HG03159 (cell line): ENCODE data around the gene OSMR.

Experiments
- ATAC-seq: cut with Tn5 transposase; IDR thresholded peaks from one replicate; pipeline ENCODE4 v1.9.1; 2021; ENCODE audit warnings: mild to moderate bottlenecking, moderate library complexity; ENCODE audit not compliant: unreplicated experiment

Gene OSMR

DNA sequence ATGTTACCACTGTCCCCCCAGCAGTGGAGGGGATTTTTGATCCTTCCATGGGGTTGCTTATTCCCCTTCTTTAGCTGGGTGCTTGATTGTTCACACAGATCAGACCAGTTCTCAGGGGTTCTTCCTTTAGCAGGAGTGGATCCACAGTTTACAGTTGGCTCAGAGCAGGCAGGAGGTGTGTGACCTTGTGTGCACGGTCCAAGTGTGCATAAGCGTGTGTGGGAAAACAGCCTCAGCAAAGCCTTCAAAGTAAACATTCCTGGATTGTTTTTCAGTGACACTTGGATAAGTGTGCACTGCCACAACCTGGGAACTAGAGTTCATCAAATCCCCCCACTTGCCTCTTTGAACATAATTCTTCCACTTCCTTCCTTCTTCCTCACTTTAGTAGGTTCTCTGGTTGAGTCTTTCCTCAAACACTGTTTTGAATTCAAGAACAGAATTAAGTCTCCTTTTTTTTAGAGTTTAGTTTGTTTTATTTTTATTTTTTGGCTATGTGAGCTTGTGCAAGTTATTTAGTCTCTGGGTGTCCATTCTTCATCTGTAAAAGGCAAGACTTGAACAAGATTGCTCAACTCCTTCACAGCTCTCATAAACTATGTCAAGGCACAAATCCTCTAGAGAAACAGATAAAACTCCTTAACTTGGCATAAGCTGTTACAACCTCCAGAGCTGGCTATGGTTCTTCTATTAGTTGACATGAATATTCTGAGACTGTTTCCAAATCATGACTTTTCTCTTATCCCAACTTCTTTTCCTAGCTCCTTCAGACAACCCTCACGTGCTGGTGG lies 78.0 kb downstream of the OSMR start:
- no peak for ATAC-seq

DNA sequence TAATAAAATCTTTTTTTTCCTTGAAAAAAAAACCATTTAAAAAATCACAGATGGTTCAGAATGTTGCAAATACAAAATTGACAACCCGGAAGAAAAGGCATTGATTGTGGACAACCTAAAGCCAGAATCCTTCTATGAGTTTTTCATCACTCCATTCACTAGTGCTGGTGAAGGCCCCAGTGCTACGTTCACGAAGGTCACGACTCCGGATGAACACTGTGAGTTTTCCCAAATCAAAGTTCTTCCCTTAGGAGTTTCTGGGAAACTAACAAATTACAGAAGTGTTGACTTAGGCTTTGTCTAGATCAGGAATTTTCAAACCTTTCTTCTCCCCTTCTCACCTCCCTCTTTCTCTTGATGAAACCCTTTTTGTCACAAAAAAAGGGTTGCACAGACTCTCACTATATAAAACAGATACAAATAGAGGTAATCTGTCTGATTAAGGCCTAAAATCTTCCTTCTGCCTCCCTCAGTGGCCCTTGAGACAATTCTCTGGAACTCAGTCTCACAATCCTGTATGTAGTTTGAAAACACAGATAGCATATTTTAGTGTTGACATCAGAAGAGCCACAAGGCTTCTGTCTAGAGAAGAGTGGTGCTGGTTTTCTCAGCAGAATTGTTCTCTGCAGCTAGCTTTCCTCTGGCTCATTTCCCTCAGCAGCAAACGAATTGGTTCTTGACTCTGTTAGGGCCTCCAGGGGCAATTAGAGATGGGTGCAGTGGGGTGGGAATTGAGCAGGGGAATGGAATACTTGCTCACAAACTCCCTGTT lies 79.5 kb downstream of the OSMR start:
- no peak for ATAC-seq

DNA sequence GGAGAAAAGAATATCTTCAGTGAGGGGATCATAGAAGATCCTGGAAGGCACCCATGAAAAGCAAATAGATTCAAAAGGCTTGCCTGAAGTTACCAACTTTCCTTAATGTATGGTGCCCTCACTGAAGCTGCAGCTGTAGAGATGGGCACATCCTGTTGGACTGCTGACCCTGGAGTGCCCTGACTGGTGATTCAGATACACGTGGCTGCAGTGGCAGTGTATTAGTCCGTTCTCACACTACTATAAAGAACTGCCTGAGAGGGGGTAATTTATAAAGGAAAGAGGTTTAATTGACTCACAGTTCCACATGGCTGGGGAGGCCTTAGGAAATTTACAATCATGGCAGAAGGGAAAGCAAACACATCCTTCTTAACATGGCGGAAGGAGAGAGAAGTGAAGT lies 80.3 kb downstream of the OSMR start:
- no peak for ATAC-seq

DNA sequence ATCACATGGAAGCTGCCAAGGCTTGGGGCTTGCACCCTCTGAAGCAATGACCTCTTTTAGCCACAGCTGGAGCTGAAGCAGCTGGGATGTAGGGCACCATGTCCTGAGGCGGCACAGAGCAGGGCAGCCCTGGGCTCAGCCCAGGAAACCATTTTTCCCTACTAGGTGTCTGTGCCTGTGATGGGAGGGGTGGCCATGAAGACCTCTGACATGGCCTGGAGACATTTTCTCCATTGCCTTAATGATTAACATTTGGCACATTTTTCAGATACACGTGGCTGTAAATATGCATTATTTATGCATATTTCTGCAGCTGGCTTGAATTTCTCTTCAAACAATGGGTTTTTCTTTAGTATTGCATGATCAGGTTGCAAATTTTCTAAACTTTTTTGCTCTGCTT lies 81.7 kb downstream of the OSMR start:
- ATAC-seq = no peak

DNA sequence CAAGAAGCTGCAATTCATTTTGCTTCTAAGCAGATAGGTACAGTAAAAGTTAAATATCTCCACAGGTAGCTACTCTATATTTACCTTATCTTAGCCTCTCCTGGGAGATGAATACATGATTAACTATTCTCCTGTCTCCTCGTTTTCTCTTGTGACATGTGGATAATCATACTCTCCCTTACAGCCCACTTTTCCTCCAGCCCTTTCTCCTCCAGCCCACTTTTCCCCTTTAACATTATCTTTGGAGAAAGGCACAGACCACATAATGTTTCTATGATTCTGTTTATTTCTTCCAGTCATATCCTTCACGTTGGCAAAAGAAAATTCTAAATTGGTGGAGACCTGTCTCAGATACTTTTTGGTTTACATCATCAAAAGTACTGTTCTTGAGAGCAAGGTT lies 84.0 kb downstream of the OSMR start:
- no peak for ATAC-seq

DNA sequence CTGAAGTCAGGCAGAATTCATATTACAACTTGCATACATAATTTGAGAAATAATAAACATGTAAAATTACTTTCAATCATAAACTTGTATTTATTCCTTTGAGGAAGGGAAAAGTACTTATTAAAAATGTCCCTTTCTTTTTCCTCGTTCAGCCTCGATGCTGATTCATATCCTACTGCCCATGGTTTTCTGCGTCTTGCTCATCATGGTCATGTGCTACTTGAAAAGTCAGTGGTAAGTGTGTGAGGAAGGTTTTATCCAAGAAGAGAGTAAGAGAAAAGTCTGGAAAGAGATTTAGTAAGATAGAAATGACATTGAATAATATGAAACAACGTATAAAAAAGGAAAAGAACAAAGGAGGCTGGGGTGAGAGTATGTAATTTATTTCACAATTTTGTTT lies 85.9 kb downstream of the OSMR start:
- no peak for ATAC-seq

DNA sequence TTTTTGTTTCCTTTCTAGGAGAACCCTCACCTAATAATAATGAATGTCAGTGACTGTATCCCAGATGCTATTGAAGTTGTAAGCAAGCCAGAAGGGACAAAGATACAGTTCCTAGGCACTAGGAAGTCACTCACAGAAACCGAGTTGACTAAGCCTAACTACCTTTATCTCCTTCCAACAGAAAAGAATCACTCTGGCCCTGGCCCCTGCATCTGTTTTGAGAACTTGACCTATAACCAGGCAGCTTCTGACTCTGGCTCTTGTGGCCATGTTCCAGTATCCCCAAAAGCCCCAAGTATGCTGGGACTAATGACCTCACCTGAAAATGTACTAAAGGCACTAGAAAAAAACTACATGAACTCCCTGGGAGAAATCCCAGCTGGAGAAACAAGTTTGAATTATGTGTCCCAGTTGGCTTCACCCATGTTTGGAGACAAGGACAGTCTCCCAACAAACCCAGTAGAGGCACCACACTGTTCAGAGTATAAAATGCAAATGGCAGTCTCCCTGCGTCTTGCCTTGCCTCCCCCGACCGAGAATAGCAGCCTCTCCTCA lies 87.1 kb downstream of the OSMR start:
- ATAC-seq = no peak

DNA sequence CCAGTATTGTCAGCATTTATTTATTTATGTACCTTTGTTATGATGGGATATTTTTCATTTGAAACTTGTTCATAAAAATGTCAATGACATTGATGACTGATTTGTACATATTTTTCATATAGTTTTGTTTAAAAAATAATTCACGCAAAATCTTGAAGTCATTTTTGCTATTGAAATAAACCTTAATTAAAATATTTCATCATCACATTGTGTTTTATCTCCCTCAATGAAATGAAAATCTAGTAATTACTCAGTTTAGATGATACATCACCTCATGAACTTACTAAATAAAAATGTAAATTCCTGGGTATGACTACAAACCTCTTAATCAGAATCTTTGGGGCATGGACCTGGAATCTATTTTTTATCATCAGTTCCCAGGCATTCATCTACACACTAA lies 89.6 kb downstream of the OSMR start:
- ATAC-seq = no peak

DNA sequence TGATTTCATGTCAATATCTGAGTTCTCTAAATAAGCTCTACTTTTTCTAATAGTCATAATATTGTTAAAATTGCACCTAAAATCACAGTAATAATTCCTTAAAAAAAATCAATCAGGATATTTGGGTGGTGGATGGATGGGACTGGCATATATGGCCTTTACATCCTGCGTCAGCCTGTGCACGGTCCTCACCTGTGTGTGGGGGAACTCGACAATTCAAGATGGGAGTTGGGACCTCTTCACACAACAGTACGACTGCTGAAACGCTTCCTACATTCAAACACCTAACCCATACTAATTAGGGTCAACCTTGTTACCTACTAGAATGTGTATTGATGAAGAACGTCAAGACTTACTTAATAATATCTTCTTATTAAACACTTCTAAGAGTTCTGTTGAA lies 90.5 kb downstream of the OSMR start:
- no peak for ATAC-seq

DNA sequence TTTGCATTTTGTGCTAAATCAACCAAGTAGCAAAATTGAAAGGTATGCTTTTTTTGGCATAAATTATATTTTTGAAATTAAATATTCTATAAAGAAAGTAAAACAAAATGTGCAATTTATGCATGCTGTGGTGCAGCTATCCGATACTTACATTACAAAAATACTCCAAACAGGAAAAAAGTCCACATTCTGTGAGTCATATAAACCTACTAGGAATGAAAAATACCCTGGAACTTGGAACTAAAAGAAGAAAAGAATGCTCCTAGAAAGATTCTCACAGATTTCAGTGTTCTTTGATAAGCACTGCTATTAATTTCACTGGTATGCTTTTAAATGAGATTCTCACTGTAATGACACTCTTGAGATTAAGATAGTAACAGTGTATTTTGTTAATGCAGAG lies 92.6 kb downstream of the OSMR start:
- ATAC-seq = no peak

DNA sequence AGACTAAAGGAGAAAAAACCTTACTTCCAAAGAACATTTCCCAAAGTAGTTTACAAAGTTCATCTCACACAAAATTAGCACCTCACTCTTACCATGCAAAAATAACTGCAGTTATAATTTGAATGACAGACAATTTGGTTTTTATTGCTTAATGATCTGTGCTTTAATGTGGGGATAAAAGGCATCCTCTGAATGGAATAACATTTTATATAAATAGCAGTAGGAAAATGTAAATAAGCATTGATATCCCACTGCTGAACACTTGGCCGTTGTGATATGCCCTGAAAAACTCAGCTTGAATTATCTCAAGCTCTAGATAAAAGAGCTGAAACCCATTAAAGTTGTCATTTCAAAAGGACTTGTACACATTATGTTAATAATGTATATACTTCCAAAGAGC lies 93.2 kb downstream of the OSMR start:
- ATAC-seq = no peak

DNA sequence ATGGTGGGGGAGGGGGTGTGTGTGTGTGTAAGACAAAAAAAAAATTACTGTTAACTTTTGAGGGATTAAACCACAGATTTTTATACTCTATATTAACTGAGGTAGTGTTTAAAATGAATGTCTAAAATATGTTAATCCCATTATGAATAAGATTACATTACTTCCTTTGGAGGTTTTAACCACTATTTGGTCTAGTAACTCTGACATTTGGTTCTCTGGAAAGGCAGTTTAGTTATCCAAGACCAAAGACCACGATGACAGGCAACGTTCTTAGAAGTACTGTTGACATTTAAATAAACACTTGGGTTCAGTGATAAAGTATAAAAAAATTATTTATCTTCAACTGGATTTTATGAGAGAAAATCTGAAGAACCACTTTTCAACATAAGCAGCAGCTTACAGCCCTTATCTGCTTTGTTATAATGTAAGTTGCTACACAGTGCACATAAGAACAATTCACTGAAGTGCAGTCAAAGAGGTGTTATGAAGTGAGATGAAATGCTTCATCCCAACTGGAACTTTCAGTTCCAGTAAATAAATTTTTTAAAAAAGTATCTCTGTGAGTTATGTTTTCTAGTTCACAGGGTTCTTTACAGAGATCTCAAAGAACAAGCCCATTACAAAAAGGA lies 94.5 kb downstream of the OSMR start:
- ATAC-seq = no peak

DNA sequence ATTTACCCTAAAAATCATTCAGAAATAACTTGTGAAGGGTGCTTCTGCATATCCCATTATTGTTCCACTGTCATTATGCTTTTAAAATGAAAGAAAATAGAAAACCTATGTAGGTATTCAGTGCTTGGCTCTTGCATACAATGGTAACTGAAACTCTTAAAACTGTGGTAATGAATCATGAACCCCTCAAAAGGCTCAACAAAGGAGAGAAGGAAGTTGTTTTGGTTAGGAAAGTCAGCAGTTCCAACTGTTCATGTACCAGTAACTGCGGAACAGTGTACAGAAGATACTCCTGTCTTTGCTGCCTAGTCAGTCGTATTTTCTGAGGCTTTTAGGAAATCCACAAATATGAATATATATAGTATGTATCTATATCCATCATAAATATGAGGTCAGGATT lies 96.1 kb downstream of the OSMR start:
- ATAC-seq = no peak

DNA sequence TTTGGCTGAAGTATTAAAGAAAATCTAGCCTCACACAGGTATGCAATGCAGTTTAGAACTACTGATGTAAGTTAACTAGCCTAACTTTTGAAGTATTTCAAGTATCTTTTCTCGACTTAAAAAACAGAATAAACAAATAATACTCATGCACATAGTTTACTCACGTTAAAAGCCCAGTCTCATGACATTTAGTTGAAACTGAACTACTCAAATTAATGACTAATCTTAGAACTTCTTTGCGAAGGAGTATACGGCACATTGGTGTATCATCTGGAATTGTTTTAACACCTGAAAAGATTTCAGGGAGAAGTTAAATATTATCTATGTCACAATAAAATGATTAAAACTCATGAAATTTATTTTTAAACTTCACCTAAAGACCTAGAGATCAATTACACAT lies 98.5 kb downstream of the OSMR start:
- ATAC-seq = no peak

DNA sequence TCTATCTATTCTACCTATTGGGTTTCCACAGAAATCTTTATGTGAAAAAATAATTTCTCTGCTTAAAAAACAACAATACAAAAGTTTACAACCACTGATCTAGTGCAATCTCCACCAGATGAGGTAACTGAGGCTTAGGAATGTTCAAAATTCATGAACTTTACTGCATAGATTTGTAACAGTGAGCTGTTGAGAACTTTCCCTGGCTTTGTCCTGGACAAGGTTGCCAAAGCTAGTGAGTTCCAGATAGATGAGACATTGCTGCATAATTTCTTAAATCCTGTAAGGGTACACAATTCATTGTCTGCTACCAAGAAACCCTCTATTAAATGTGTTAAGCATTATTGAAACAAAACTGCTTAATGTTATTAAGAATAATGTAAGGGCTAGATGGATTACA lies 102.7 kb downstream of the OSMR start:
- ATAC-seq = no peak

DNA sequence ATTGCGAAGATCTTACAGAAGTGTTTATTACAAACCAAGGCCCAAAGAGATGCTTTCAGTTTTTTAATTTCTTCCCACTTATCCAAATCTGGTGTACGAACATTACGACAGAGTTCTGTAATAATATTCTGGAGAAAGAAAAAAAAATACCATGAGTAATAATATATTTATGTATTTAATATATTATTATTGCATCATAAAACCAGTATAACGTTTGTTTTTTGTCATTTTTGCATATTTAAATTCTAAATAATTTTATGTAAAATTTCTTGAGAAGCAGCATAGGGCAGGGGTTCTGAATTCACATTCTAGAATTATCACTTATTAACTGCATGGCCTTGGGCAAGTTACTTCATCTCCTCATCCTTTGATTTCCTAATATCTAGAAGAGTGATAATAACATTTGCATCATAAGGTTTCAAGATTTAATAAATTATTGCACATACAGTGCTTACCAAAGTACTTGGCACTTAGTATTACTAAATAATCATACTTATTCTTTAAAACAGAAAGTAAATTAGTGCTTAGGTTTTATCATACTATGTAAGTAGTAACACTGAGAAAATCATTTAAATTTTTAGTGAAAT lies 107.7 kb downstream of the OSMR start:
- ATAC-seq = no peak

DNA sequence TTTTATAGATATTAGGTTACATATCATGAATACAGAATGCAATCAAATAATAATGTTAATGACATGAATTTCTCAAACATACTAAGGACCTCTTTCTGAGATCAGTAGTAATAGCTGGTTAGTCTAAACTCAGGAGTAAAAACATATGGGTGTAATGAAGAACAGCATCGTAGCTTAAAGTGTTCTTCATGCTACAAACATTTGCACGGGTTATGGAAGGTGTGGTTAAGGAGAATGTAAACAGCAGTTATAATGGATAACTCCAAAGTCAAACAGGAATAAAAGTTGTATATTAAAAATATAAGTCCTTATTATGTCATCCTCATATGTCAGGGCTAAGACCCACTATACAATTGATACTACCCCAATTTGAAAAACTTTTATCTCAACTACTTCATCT lies 115.9 kb downstream of the OSMR start:
- no peak for ATAC-seq

DNA sequence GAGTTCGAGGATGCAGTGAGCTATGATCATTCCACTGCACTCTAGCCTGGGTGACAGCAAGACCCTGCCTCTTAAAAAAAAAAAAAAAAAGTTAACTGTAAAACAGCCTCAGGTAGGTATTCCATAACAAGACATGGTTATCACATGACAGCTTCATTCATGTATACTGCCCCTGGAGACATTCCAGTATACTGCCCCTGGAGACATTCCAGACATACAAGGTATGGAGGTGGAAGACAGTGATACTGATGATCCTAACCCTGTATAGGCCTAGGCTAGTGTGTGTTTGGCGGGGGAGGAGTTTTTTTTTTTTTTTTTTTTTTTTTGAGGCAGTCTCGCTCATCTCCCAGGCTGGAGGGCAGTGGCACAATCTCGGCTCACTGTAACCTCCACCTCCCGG lies 122.9 kb downstream of the OSMR start:
- ATAC-seq = no peak

DNA sequence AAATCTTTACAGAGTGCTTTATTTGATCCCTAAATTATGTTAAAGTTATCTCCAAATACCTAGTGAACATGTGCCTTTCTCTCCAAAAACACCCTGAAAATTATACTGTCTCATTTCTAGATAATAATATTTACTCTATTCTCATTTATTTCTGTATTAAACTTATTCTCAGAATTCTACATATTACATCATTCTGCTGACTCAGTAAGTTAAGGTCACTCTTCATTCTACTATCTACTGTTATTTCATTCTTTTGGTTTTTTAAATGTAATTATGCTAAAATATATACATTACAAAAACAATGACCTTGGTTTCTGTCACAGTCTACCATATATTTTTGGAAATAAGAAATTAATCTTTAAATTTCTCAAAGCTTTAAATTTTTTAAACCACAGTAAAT lies 132.2 kb downstream of the OSMR start:
- ATAC-seq = no peak

DNA sequence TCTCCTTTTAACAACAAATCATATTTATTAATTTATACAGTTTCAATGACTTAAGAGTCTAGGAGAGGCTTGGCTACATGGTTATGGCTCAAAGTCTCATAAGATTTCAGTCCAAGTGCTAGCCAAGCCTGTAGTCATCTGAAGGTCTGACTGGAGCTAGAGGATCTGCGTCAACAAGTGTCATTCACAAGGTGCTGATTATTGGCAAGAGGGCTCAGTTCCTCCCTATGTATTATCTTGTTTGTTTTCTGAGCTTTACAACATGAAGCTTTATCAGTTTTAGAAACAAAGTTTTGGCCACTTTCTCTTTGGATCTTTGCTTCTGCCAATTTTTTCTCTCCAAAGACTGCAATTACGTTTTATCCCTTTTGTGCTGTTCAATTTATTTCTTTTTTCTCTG lies 133.7 kb downstream of the OSMR start:
- no peak for ATAC-seq
